LNCAP (cell line): ENCODE results near the gene WDR20.

ENCODE experiments used
- CTCF ChIP-seq: fragments of 450-650 bp; IDR thresholded peaks from 2 replicates; pipeline ENCODE4 v1.5.1; 2017; ENCODE audit warnings: mild to moderate bottlenecking

The WDR20 gene

DNA sequence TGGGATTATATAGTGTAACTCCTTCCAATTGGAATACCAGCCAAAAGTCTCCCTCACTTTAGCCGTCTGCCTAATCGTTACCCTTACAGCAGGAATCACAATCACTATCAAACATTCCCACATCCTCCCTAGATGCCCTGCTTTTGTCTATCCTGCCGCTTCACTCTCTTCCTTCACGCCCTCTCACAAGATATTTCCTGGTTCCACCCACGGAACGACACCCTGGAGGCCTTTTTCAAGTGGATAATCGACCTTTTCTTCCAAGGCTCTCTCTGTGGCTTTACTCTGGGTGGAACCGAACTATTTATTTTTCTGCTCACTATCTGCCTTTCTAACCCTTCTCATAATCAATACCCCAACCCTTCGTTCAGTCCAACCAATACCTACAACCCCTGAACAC, 106.4 kb downstream of the WDR20 start:
- no peak for TF ChIP-seq CTCF

- no peak for TF ChIP-seq CTCF
Measured at GRCh38 chr14:102248121-102248520, 108.4 kb downstream of the WDR20 start.

GRCh38 chr14:102249041-102249440, 109.3 kb downstream of the WDR20 start:
- no peak for TF ChIP-seq CTCF

DNA sequence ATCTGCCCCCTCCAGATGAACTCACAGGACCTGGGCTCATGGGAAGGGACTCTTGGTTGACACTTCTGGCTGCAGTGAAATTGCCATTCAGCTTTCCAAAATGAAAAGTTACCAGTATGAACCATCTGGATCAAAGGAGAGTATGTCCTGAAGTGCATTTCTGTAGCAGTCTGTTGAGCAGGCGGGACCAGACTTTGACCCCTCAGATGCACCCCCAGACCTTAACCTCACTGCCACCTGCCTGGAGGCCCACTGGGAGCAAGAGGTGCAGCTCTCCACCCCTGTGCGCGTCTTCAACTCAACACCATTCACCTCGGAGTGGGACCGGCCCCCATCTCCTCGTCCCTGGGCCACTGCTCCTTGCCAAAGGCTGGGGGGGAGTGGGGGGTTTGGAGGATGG, 110.3 kb downstream of the WDR20 start:
- TF ChIP-seq CTCF = no peak

DNA sequence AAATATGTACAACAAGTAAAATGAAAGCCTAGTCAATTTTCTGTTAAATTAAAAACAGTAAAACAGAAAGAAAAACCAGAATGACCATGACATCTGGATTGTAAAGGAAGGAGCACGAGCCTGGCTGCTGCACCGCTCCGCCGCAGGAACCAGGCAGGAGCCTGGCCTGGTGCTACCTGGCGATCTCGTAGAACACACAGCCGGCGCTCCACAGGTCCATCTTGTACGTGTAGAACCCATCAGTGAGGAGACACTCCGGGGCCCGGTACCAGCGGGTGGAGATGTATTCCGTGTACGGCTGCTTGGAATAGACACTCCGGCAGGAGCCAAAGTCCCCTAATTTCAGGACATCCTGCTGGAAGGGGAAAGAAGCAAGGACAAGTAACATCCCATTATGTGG, 110.9 kb downstream of the WDR20 start:
- no peak for TF ChIP-seq CTCF

GRCh38 chr14:102251161-102251560, 111.5 kb downstream of the WDR20 start:
- no peak for TF ChIP-seq CTCF

DNA sequence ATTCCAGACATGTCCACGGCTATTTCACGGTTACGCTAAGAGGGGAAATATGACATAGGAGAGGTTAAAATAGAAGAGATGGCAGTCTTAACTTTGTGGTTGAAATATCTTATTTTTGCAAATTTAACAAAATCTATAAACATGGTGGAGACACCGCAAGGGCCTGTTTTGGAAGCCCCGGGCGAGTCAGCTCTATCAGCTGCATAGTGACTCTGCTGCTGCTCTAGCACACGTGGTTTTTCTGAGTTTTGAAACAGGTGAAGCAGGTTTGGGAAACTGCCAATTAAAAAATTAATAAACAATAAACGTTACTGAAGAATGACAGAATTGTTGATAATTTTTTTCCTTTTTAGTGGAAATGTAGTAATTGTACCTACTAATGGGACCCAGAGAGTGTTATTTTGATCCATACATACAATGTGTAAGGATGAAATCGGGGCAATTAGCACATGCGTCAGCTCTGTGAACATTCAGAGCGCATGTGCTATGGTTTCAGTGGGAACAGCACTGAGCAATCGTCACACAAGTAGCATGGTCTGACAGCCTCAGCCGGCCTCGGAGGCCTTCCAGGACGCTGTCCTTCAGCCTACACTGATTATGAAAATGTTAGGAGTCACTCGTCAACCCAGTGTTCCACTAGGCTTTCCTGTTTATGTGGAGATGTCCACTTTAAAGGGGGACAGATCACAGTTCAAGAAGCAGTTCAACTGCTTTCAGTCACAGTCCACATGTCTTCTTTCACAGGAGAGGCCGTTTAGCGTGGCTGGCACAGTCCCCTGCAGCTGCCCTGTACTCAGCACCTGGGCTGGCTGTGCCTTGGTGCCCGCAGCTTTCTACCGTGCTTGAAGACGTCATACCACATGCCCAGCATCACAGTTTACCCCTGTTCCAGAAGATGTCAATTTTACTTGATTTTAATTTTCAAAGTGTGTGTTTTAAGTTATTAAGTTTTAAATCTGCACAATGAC, 113.4 kb downstream of the WDR20 start:
- TF ChIP-seq CTCF = no peak
